Left forelimb (tissue), 1 donor: ENCODE data around the gene GRWD1.

ENCODE experiments used
- DNase-seq: peaks from one replicate; pipeline ENCODE4 v3.0.0-alpha.2; 2018; ENCODE audit warnings: low spot score

Gene GRWD1

DNA sequence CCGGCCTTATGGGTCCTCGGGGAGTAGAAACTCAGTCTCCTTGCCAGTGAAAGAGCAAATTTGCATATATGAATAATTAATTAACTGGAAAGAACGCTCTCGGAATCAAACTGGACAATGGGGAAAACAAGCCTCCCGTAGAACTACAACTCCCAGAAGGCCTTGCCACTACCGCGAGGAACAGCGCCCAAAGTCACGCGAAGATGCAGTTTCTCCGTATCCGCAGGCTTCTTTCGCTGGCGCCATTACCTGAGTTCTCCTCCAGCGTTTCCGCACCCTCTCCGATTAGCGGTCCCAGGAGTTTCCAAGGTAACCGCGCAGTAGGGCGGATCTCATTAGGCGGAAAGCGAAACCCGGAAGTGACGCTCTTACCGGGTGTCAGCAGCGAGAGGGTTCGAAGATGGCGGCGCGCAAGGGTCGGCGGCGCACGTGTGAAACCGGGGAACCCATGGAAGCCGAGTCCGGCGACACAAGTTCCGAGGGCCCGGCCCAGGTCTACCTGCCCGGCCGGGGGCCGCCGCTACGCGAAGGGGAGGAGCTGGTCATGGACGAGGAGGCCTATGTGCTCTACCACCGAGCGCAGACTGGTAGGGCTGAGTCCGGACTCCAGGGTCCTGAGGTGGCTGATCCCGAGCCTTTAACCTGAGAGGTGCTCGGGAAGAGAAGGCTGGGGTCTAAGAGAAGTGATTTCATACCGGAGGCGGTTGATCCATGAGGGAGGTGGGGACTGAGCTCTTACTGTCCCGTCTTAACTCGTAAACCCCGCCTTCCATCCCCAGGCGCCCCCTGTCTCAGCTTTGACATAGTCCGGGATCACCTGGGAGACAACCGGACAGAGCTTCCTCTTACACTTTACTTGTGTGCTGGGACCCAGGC, at the start of gene GRWD1:
Gene GRWD1, plus strand, starts transcription at position 378 of the 876 bp plus-strand sequence. Its CDS starts 23 bp downstream, at position 401.
- peak; percentile 93 for DNase-seq

DNA sequence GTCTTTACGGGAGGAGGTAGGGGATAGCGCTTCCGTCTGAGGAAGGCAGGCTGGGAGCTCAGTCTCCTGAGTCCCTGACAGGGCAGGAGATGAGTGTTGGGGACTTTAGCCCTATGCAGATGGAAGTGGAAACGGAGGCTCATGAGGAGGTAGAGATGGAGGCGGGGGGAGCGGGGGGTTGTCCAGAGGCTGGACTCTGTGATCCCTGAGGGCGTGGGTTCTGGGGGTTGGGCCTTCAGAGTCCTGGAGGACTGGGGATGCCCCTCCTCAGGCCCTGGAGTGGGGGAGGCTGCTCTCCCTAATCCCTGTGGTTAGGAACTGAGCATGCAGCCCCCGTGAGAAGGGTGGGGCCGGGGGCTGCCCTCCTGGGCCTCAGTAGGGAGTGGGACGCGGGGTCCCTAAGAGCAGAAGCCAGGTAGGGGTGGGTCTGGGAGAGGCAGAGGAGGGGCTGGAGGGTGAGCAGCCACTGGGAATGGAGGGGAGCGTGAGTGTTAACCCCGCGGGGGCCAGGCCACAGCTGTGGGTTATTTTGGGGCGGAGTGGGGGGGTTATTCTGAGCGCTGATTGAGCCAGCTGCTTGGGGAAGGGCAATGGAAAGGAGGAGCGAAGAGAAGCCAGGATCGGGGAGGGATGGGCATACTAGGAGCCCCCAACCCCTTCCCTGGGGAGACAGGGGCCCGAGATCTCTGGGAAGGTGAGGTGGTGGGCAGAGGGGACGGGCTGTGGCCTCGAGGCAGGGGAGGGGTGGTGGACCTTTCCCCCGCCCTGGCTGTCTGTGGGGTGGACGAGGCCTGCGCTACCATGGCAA, 49.6 kb upstream of the GRWD1 start:
- DNase-seq: no peak

DNA sequence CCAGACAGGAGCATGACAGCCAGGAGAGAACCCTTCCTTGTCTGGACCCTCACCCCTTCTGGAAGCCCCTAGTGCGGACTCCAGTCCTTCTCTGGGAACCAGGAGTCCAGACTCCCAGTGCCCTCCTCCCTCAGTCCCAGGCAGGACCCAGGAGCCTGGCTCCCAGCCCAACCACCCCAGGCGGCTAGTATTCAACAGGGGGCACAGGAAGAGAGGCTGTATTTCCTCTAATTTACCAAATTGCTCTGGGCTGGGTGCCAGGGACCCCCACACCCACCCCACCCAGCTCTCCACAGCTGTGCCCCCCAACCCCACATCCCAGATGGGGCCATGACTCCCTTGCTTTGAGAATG, 49.0 kb upstream of the GRWD1 start:
- no peak for DNase-seq

GRCh38 chr19:48397263-48398101, 48.3 kb upstream of the GRWD1 start:
- no peak for DNase-seq

DNA sequence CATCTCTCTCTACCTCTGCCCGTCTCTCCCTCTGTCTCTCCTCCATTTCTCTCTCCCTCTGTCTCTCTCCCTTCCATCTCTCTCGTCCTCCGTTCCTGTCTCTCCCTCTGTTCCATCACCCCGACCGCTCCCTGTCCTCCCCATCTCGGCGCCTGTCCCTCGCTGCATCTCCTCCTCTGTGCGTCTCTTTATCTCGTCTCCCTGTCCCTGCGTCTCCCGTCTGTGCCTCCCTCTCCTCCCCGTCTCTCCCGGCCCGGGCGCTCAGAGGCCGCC, 47.7 kb upstream of the GRWD1 start:
- DNase-seq: no peak

DNA sequence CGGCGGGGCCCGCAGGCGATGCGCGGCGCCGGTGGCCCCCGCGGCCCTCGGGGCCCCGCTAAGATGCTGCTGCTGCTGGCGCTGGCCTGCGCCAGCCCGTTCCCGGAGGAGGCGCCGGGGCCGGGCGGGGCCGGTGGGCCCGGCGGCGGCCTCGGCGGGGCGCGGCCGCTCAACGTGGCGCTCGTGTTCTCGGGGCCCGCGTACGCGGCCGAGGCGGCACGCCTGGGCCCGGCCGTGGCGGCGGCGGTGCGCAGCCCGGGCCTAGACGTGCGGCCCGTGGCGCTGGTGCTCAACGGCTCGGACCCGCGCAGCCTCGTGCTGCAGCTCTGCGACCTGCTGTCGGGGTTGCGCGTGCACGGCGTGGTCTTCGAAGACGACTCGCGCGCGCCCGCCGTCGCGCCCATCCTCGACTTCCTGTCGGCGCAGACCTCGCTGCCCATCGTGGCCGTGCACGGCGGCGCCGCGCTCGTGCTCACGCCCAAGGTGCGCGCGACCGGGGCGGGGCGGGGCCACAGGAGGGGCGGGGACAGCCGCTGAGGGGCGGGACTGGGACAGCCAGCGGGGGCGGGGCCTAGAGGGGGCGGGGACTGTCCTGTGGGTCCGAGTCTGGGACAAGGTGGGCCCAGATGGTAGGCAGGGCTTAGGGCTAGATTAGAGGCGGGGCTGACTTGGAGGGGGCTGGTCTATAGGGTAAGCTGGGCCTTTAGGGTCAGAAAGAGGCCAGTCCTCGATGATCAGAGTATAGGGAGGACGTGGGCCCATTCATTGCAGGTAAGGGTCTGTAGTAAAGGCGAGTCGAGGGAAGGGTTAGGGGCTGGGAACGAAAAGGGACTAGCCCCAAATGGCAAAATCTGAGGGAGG, 47.2 kb upstream of the GRWD1 start:
- peak; percentile 89 for DNase-seq

- DNase-seq: no peak
Measured at GRCh38 chr19:48400018-48400742, 45.6 kb upstream of the GRWD1 start.

DNA sequence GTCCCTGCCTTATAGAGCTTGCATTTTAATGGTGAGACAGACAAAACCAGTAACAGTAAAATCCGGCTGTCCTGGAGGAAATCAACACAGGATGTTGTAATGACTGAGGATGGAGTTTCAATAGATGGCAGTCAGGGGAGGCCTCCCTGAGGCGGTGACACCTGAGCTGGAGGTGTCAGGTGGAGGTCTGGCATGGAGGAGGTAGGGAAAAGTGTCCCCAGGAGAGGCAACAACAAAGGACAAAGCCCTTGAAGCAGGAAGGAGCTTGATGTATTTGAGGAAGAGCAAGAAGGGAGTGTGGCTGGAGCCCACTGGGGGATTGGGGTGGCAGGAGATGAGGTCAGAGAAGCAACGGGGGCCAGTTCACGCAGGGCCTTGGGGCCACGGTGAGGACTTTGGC, 44.5 kb upstream of the GRWD1 start:
- no peak for DNase-seq

GRCh38 chr19:48403606-48404005, 42.2 kb upstream of the GRWD1 start:
- no peak for DNase-seq

- no peak for DNase-seq
Measured at GRCh38 chr19:48405010-48405659, 40.6 kb upstream of the GRWD1 start.

DNA sequence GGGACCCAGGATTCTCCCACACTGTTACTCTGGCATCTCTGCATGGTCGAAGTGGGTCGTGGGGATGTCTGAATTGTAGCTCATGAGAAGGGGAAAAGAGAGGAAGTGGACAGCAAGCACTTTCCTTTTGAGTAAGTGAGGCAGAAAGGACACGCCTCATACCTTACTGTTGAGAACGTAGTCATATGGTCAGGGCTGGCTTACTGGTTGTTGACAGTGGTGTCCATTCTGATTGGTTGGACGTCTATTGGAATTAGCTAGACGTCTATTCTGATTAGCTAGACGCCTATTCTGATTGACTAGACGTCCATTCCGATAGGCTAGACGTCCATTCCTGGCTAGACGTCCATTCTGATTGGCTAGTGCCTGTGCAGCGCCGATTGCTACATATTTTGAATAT, 39.9 kb upstream of the GRWD1 start:
- DNase-seq: no peak

DNA sequence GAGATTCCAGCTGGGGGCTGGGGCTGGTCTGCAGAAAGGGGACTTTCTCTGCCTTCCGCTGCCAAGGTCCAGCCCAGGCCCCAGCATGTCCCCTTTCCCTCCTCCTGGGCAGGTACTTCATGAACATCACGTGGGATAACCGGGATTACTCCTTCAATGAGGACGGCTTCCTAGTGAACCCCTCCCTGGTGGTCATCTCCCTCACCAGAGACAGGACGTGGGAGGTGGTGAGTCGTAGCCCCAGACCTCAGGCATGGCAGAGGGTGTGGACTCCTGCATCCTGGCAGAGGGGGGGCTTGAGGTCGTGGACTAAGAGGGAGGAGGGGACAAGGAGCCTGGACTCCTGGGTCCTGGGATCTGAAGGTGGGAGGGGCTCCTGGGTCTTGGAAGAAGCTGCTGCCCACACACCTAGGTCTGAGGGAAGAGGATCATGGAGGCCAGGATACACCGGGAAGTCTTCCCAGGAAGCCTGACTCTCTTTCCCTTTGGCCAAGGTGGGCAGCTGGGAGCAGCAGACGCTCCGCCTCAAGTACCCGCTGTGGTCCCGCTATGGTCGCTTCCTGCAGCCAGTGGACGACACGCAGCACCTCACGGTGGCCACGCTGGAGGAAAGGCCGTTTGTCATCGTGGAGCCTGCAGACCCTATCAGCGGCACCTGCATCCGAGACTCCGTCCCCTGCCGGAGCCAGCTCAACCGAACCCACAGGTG, 31.8 kb upstream of the GRWD1 start:
- no peak for DNase-seq

DNA sequence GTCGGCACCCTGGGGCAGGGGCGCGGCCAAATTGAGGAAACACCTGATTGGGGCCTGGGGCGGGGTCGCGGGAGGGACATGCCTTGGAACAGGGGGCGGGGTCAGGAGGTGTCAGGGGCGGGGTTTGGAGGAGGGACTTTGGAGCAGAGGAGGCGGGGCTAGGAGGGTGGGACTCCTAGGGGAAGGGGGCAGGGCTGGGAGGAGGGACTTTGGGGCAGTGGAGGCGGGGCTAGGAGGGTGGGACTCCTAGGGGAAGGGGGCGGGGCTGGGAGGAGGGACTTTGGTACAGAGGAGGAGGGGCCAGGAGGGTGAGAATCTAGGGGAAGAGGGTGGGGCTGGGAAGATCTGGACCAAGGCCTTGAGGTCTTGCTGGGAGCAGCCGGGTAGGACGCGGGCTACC, 30.4 kb upstream of the GRWD1 start:
- peak; percentile 66 for DNase-seq

DNA sequence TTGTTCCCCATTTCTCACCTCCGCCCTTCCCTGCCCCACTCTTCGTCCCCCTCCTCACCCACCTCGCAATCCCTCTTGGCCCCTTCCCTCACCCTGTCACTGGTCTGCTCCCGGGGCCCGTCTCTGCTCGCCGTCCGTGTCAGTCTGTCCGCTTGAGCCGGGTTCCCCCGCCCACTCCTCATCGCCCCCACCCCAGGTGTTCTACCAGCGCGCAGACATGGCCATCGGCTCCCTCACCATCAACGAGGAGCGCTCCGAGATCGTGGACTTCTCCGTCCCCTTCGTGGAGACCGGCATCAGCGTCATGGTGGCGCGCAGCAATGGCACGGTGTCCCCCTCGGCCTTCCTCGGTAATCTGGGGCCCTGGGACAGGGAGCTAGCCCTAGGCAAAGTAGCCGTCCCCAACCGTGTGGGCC, 30.0 kb upstream of the GRWD1 start:
- DNase-seq: peak; percentile 62

DNA sequence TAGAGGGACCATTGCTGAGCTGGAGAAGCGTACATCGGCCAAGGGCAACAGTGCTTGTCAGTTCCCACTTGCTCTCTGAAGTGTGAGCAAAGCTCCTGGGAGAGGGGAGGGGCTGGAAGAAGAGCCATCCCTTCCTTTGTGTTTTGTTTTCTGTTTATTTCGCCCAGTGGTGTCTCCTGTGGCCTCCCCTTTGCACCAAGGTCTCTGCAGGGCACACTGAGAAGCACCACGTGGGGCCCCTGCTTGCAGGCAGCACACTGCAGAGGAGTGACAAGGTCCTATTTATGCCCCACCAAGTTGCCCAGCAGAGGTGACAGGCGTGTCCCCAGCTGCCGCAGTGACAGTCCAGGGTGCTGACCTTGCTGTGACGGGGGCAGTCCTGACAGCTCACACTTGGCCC, 28.4 kb upstream of the GRWD1 start:
- no peak for DNase-seq

DNA sequence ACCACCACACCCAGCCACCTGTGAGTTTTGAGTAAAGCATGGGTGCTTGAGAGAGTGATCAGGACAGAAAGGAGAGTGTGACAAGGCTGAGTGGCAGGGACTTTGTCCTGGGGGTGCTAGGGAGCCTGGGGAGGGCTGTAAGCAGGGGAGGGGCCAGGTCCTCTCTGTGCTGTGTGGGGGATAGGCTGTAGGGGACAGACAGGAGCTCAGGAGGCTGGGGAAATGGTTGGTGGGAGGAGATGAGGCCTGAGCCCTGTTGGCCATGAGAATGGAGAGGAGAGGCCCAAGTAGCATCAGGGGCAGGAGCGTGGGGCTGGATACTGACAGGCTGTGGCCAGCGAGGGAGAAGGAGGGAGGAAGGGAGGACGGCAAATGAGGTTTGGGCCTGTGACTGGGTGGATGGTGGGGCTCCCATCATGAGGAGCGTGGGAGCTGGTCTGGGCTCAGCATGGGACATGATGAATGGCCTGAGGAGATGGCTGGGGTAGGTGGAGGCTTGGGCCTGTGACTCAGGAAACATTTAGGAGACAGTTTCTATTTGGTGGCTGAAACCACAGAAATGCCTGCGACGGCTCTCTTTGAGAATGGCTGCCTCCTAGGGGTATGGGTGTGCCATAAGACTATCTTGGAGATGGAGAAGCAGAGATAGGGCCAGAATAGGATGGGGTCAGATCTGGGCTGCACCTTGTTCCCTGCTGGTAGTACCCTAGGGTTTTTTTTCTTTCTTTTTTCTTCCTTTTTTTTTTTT, 27.3 kb upstream of the GRWD1 start:
- no peak for DNase-seq

DNA sequence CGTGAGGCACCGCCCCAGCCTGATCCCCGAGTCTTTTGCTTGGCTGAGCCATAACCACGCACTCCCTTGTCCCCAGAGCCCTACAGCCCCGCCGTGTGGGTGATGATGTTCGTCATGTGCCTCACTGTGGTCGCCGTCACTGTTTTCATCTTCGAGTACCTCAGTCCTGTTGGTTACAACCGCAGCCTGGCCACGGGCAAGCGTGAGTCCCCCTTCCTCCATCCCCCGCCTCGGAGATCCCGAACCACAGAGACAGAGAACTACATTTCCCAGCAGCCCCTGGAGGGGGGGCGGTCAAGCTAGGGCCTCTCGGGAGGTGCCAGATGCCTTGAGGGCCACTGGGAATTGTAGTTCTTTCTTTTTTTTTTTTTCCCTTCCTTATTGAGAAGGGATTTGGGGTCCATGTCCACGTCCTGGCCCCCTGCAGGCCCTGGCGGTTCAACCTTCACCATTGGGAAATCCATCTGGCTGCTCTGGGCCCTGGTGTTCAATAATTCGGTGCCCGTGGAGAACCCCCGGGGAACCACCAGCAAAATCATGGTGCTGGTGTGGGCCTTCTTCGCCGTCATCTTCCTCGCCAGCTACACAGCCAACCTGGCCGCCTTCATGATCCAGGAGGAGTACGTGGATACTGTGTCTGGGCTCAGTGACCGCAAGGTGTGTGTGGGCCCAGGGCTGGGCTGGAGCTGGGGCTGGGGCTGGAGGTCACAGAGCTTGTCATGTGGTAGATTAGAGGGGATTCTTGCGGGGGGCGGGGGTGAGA, 26.4 kb upstream of the GRWD1 start:
- DNase-seq: peak; percentile 64

GRCh38 chr19:48421548-48421947, 24.2 kb upstream of the GRWD1 start:
- DNase-seq: no peak
